Stomach smooth muscle (tissue), 2 donors: ENCODE data around the gene CYB561A3.

Experiments used
- H3K27ac ChIP-seq: one replicate; pipeline ENCODE4 v1.7.0; 2013; ENCODE audit warnings: mild to moderate bottlenecking, low read length, inconsistent platforms
- H3K27me3 ChIP-seq, 2 donors: one replicate each; pipeline ENCODE4 v1.7.0; 2013; ENCODE audit warnings: low read length in 2 of 2; ENCODE audit not compliant: insufficient read depth in 2 of 2, control insufficient read depth in 1 of 2
- H3K36me3 ChIP-seq, 2 donors: one replicate each; pipeline ENCODE4 v1.7.0; 2013; ENCODE audit warnings: low read length in 2 of 2; ENCODE audit not compliant: control insufficient read depth in 2 of 2, insufficient read depth in 2 of 2
- H3K4me1 ChIP-seq: one replicate; pipeline ENCODE4 v1.7.0; 2013; ENCODE audit warnings: low read length; ENCODE audit not compliant: control insufficient read depth, insufficient read depth
- H3K4me3 ChIP-seq, 2 donors: one replicate each; pipeline ENCODE4 v1.7.0; 2013; ENCODE audit warnings: low read length in 2 of 2
- H3K9ac ChIP-seq, 2 donors: one replicate each; pipeline ENCODE4 v1.7.0; 2013; ENCODE audit warnings: low read length in 2 of 2, mild to moderate bottlenecking in 1 of 2
- H3K9me3 ChIP-seq, 2 donors: one replicate each; pipeline ENCODE4 v1.7.0; 2013; ENCODE audit warnings: low read length in 2 of 2; ENCODE audit not compliant: control insufficient read depth in 2 of 2
- donor health status: healthy.
- donor health status: Pancreatic carcinoma.

CYB561A3 gene

GRCh38 chr11:61334434-61335354, 27.0 kb downstream of the CYB561A3 start:
- peaks cover 37% of the 10 kb centered on the region for H3K4me1 ChIP-seq
- H3K4me3 ChIP-seq = no peak overlapping the region
- peaks cover 0 to 6% of the 10 kb centered on the region in 2 donors for H3K36me3 ChIP-seq
- no peaks in the 10 kb centered on the region for H3K9me3 ChIP-seq
- H3K9ac ChIP-seq = peak overlapping the region in 1 of 2 donors; percentile 42
- no peak overlapping the region for H3K27ac ChIP-seq
- H3K27me3 ChIP-seq = no peaks in the 10 kb centered on the region

GRCh38 chr11:61333550-61334433, 27.9 kb downstream of the CYB561A3 start:
- Histone ChIP-seq H3K36me3 (peaks cover 7 to 14% of the 10 kb centered on the region in 2 donors), H3K4me1 (peaks cover 37% of the 10 kb centered on the region), H3K9ac (peak overlapping the region; percentile 92 to 96), H3K27me3 (no peaks in the 10 kb centered on the region), H3K27ac (peak overlapping the region; percentile 92), H3K9me3 (no peaks in the 10 kb centered on the region), H3K4me3 (peak overlapping the region; percentile 76 to 96)

- peak within 1 kb of the TSS; percentile 92 to 96 for H3K9ac ChIP-seq
- H3K4me3 ChIP-seq = peak within 1 kb of the TSS; percentile 76 to 96
- H3K27ac ChIP-seq = peak within 1 kb of the TSS; percentile 92
- H3K27me3 ChIP-seq = no peaks in the 10 kb centered on the region
- H3K4me1 ChIP-seq = peaks cover 37% of the 10 kb centered on the region
- peaks cover 10 to 11% of the 10 kb centered on the region in 2 donors for H3K36me3 ChIP-seq
- H3K9me3 ChIP-seq = no peaks in the 10 kb centered on the region
These were observed 28.7 kb downstream of the CYB561A3 start, which contains the start of the genes DDB1 and TKFC for GRCh38 chr11:61332797-61333549. DDB1 (minus strand) TSS chr11:61333105; CDS start chr11:61332968, 137 bp downstream. TKFC (plus strand) TSS chr11:61333228; CDS start chr11:61334729, 1,501 bp downstream.

GRCh38 chr11:61332281-61332796, 29.3 kb downstream of the CYB561A3 start:
- no peaks in the 10 kb centered on the region for H3K27me3 ChIP-seq
- H3K9ac ChIP-seq = peak overlapping the region; percentile 92 to 96
- H3K27ac ChIP-seq = peak overlapping the region; percentile 92
- peaks cover 37% of the 10 kb centered on the region for H3K4me1 ChIP-seq
- H3K4me3 ChIP-seq = peak overlapping the region; percentile 76 to 96
- peaks cover 12 to 15% of the 10 kb centered on the region in 2 donors for H3K36me3 ChIP-seq
- no peaks in the 10 kb centered on the region for H3K9me3 ChIP-seq

- H3K9me3 ChIP-seq = no peaks in the 10 kb centered on the region
- no peak overlapping the region for H3K27ac ChIP-seq
- H3K36me3 ChIP-seq = peaks cover 15 to 17% of the 10 kb centered on the region in 2 donors
- no peaks in the 10 kb centered on the region for H3K27me3 ChIP-seq
- peak overlapping the region; percentile 76 to 96 for H3K4me3 ChIP-seq
- peaks cover 37% of the 10 kb centered on the region for H3K4me1 ChIP-seq
- peak overlapping the region; percentile 92 to 96 for H3K9ac ChIP-seq
These were observed 30.0 kb downstream of the CYB561A3 start for GRCh38 chr11:61331651-61332050.

GRCh38 chr11:61329871-61330270, 31.8 kb downstream of the CYB561A3 start:
- Histone ChIP-seq H3K36me3 (peaks cover 25 to 27% of the 10 kb centered on the region in 2 donors), H3K27ac (no peak overlapping the region), H3K9ac (no peak overlapping the region), H3K4me3 (no peak overlapping the region), H3K27me3 (no peaks in the 10 kb centered on the region), H3K9me3 (no peaks in the 10 kb centered on the region), H3K4me1 (peaks cover 25% of the 10 kb centered on the region)

GRCh38 chr11:61328351-61328750, 33.3 kb downstream of the CYB561A3 start:
- H3K9ac ChIP-seq = no peak overlapping the region
- H3K4me1 ChIP-seq = peaks cover 17% of the 10 kb centered on the region
- no peak overlapping the region for H3K27ac ChIP-seq
- peaks cover 33 to 34% of the 10 kb centered on the region in 2 donors for H3K36me3 ChIP-seq
- no peaks in the 10 kb centered on the region for H3K27me3 ChIP-seq
- H3K9me3 ChIP-seq = no peaks in the 10 kb centered on the region
- no peak overlapping the region for H3K4me3 ChIP-seq

- Histone ChIP-seq H3K36me3 (peaks cover 40 to 41% of the 10 kb centered on the region in 2 donors), H3K9me3 (no peaks in the 10 kb centered on the region), H3K4me3 (no peak overlapping the region), H3K4me1 (peaks cover 14% of the 10 kb centered on the region), H3K27ac (no peak overlapping the region), H3K9ac (no peak overlapping the region), H3K27me3 (no peaks in the 10 kb centered on the region)
These were observed 34.0 kb downstream of the CYB561A3 start for GRCh38 chr11:61327669-61328071.

- Histone ChIP-seq H3K36me3 (peaks cover 55 to 57% of the 10 kb centered on the region in 2 donors), H3K4me1 (no peaks in the 10 kb centered on the region), H3K27me3 (no peaks in the 10 kb centered on the region), H3K9ac (no peak overlapping the region), H3K4me3 (no peak overlapping the region), H3K27ac (no peak overlapping the region), H3K9me3 (no peaks in the 10 kb centered on the region)
These were observed 35.9 kb downstream of the CYB561A3 start for GRCh38 chr11:61325649-61326414.
